Loucy (cell line): Measurements from ENCODE around the gene FADS3.

Source experiments
- EZH2phosphoT487 ChIP-seq: fragments of 200-600 bp; IDR thresholded peaks from 2 replicates; pipeline ENCODE4 v1.6.1; 2018; ENCODE audit warnings: antibody characterized with exemption, mild to moderate bottlenecking, moderate library complexity, borderline replicate concordance
- TF ChIP-seq, protein P1 (sequence below): fragments of 200-600 bp; sonication (generic); conservative IDR thresholded peaks from 2 replicates; pipeline ENCODE4 v1.5.1; 2014; ENCODE audit warnings: mild to moderate bottlenecking, antibody characterized with exemption, low read length

DNA sequence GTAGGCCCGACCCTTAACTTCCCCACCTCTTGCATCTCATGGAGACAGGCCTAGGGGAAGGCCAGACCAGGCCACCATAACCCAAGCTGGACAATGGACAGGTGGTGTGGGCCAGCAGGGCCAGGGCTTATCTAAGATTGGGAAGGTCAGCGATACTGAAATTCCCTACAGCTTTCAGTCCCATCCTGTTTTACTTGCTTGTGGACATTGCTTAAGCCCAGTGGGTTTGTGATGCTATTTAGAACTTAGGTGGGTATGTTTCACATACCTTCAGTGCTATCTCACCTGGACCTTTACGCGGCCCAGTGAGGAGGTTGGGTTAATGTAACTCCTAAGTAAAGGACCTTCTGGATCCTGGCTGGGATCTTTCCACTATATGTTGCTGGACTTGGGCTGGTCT is 61.5 kb downstream of the FADS3 start:
- TF ChIP-seq, protein P1, sequence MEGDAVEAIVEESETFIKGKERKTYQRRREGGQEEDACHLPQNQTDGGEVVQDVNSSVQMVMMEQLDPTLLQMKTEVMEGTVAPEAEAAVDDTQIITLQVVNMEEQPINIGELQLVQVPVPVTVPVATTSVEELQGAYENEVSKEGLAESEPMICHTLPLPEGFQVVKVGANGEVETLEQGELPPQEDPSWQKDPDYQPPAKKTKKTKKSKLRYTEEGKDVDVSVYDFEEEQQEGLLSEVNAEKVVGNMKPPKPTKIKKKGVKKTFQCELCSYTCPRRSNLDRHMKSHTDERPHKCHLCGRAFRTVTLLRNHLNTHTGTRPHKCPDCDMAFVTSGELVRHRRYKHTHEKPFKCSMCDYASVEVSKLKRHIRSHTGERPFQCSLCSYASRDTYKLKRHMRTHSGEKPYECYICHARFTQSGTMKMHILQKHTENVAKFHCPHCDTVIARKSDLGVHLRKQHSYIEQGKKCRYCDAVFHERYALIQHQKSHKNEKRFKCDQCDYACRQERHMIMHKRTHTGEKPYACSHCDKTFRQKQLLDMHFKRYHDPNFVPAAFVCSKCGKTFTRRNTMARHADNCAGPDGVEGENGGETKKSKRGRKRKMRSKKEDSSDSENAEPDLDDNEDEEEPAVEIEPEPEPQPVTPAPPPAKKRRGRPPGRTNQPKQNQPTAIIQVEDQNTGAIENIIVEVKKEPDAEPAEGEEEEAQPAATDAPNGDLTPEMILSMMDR, result no peak
- no peak for TF ChIP-seq EZH2phosphoT487
